Duodenal mucosa (tissue), 2 donors: ENCODE results near the gene HAP1.
"Not testable (repeated sequence)": the region's sequence is repeated elsewhere in the genome, so short reads cannot be mapped to it uniquely, and the experiment has no call there.

ENCODE experiments used
- H3K27ac ChIP-seq: one replicate; pipeline ENCODE4 v1.7.0; 2013; ENCODE audit warnings: low read depth, low read length
- H3K27me3 ChIP-seq, 2 donors: one replicate each; pipeline ENCODE4 v1.7.0; 2013; ENCODE audit warnings: low read length in 2 of 2, control low read depth in 1 of 2; ENCODE audit not compliant: insufficient read depth in 2 of 2, control insufficient read depth in 1 of 2
- H3K36me3 ChIP-seq, 2 donors: one replicate each; pipeline ENCODE4 v1.7.0; 2013; ENCODE audit warnings: low read length in 2 of 2, control low read depth in 1 of 2; ENCODE audit not compliant: insufficient read depth in 2 of 2, control insufficient read depth in 1 of 2
- H3K4me1 ChIP-seq, 2 donors: one replicate each; pipeline ENCODE4 v1.7.0; 2013; ENCODE audit warnings: low read length in 2 of 2, control low read depth in 1 of 2; ENCODE audit not compliant: insufficient read depth in 2 of 2, control insufficient read depth in 1 of 2
- H3K4me3 ChIP-seq, 2 donors: one replicate each; pipeline ENCODE4 v1.7.0; 2013; ENCODE audit warnings: low read length in 2 of 2, low read depth in 1 of 2
- H3K9ac ChIP-seq, 2 donors: one replicate each; pipeline ENCODE4 v1.7.0; 2013; ENCODE audit warnings: low read length in 2 of 2, low read depth in 1 of 2
- H3K9me3 ChIP-seq, 2 donors: one replicate each; pipeline ENCODE4 v1.7.0; 2013; ENCODE audit warnings: low read length in 2 of 2, control low read depth in 1 of 2; ENCODE audit not compliant: control insufficient read depth in 1 of 2

HAP1 gene

GRCh38 chr17:41710472-41711090 lies 23.9 kb downstream of the HAP1 start:
- Histone ChIP-seq H3K9ac (no peak overlapping the region), H3K9me3 (no peaks in the 10 kb centered on the region), H3K27ac (no peak overlapping the region), H3K27me3 (no peaks in the 10 kb centered on the region), H3K36me3 (no peaks in the 10 kb centered on the region), H3K4me1 (no peaks in the 10 kb centered on the region), H3K4me3 (no peak overlapping the region)

- Histone ChIP-seq H3K9me3 (no peaks in the 10 kb centered on the region), H3K9ac (no peak overlapping the region), H3K27ac (no peak overlapping the region), H3K4me1 (no peaks in the 10 kb centered on the region), H3K27me3 (no peaks in the 10 kb centered on the region), H3K36me3 (no peaks in the 10 kb centered on the region), H3K4me3 (no peak overlapping the region)
These were observed 26.4 kb downstream of the HAP1 start for GRCh38 chr17:41707803-41708669.

DNA sequence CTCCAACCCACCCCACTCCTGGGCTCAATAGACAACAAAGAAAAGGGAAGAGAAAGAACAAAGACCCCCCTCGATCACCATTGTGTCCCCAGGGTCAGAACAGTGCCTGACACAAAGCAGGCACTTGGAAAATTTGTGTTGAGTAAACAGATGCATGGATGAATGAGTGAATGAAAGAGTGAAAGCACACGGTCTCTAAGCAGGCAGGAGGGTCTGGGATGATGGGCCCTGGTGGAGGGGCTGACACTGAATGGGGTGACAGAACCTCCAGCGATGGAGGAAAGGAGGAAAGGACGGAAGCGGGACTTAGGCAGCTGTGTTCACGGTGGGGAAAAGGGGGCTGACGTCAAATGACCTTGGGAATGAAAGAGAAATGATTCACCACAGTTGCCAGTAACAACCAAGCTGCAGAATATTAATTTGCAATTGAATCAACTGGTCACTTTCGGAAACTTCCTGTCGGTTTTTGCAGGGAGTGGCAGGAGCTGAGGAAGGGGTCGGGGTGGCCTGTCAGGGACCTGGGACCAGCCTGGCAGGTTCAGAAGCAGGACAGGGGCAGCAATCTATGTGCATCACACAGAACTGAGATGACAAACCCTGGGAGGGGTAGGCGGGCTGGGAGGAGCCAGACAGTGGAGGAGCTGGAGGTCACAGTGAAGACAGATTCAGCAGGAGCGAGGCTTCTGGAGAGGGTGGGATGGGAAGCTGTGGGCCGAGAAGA lies 29.0 kb downstream of the HAP1 start:
- Histone ChIP-seq H3K9me3 (no peaks in the 10 kb centered on the region), H3K9ac (no peak overlapping the region), H3K36me3 (no peaks in the 10 kb centered on the region), H3K4me3 (no peak overlapping the region), H3K4me1 (no peaks in the 10 kb centered on the region), H3K27me3 (no peaks in the 10 kb centered on the region), H3K27ac (no peak overlapping the region)

DNA sequence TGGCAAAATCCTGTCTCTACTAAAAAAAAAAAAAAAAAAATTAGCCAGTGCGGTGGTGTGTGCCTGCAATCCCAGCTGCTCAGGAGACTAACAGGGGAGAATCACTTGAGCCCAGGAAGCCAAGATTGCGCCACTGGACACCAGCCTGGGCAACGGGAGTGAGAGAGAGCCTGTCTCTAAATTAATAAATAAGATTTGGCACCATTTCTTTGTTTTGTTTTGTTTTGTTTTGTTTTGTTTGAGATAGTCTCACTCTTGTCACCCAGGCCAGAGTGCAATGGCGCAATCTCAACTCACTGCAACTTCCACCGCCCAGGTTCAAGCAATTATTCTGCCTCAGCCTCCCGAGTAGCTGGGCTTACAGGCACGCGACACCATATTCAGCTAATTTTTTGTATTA lies 31.7 kb downstream of the HAP1 start:
- no peaks in the 10 kb centered on the region for H3K4me1 ChIP-seq
- no peak overlapping the region for H3K4me3 ChIP-seq
- no peak overlapping the region for H3K27ac ChIP-seq
- H3K9me3 ChIP-seq, result no peaks in the 10 kb centered on the region
- no peaks in the 10 kb centered on the region for H3K27me3 ChIP-seq
- H3K36me3 ChIP-seq, result no peaks in the 10 kb centered on the region
- no peak overlapping the region for H3K9ac ChIP-seq

- H3K27me3 ChIP-seq, H3K9ac ChIP-seq, H3K9me3 ChIP-seq, H3K36me3 ChIP-seq, H3K27ac ChIP-seq, H3K4me3 ChIP-seq: not testable (repeated sequence)
- H3K4me1 ChIP-seq, result peaks cover 0 to 11% of the 10 kb centered on the region in 2 donors
These were observed 33.6 kb downstream of the HAP1 start for GRCh38 chr17:41700843-41701242.

GRCh38 chr17:41697122-41697962 lies 37.1 kb downstream of the HAP1 start:
- no peak overlapping the region for H3K9ac ChIP-seq

GRCh38 chr17:41695954-41696757 lies 38.3 kb downstream of the HAP1 start:
- Histone ChIP-seq H3K4me1 (peaks cover 4 to 12% of the 10 kb centered on the region in 2 donors), H3K9ac (no peak overlapping the region), H3K4me3 (no peak overlapping the region), H3K27me3 (no peaks in the 10 kb centered on the region), H3K27ac (no peak overlapping the region), H3K36me3 (peaks cover 22 to 42% of the 10 kb centered on the region in 2 donors), H3K9me3 (no peaks in the 10 kb centered on the region)

More at GRCh38 chr17:41697122-41697962, 37.1 kb downstream of the HAP1 start:
- H3K4me1 ChIP-seq, result peaks cover 0 to 11% of the 10 kb centered on the region in 2 donors
- H3K36me3 ChIP-seq, result peaks cover 11 to 30% of the 10 kb centered on the region in 2 donors
- H3K4me3 ChIP-seq, result no peak overlapping the region
- H3K27ac ChIP-seq, result no peak overlapping the region
- H3K9me3 ChIP-seq, result no peaks in the 10 kb centered on the region
- no peaks in the 10 kb centered on the region for H3K27me3 ChIP-seq

- Histone ChIP-seq H3K27me3 (no peaks in the 10 kb centered on the region), H3K4me1 (peaks cover 13 to 21% of the 10 kb centered on the region in 2 donors), H3K27ac (no peak overlapping the region), H3K9me3 (no peaks in the 10 kb centered on the region), H3K36me3 (peaks cover 30 to 51% of the 10 kb centered on the region in 2 donors), H3K9ac (no peak overlapping the region), H3K4me3 (no peak overlapping the region)
These were observed 39.2 kb downstream of the HAP1 start for GRCh38 chr17:41695134-41695661.
